ENCODE data around the gene KCNA10.

GRCh38 chr1:110477041-110477440, 41.9 kb downstream of the KCNA10 start:
- TF ChIP-seq POLR2AphosphoS5 (IDR thresholded peaks at IDR 0.05; ENCODE audit: low read depth, low read length), result no peak
- no peak for TF ChIP-seq TAF1 (IDR thresholded peaks at IDR 0.05; ENCODE audit: borderline replicate concordance, low read depth, low read length)

Data from GM12892 (cell line).